Stimulated activated CD4-positive, alpha-beta T cell treated with anti-CD3 and anti-CD28 coated beads, TNF-alpha, amount 100 ng/mL, for 24 hours (primary cell): ENCODE results near the gene PIH1D1.

ENCODE experiments used
- DNase-seq, 3 experiments: peaks; one replicate each; pipeline ENCODE4 v3.0.0-alpha.2; 2020; ENCODE audit warnings: low read depth in 3 of 3

The PIH1D1 gene

DNA sequence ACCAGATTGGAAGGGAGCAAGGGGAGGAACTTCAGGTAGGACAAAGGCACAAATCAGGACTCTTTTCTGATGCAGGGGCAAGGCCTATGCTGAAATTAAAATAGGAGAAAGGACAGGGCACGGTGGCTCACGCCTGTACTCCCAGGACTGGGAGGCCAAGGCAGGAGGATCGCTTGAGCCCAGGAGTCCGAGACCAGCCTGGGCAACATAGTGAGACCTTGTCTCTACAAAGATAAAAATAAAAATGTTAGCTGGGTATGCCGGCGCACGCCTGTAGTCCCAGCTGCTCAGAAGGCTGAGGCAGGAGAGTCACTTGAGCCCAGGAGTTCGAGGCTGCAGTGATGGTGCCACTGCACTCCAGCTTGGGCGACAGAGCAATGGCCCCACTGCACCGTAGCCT is 15.9 kb downstream of the PIH1D1 start:
- no peak for DNase-seq

- DNase-seq = no peak
Measured at GRCh38 chr19:49434907-49435583, 16.6 kb downstream of the PIH1D1 start.

DNA sequence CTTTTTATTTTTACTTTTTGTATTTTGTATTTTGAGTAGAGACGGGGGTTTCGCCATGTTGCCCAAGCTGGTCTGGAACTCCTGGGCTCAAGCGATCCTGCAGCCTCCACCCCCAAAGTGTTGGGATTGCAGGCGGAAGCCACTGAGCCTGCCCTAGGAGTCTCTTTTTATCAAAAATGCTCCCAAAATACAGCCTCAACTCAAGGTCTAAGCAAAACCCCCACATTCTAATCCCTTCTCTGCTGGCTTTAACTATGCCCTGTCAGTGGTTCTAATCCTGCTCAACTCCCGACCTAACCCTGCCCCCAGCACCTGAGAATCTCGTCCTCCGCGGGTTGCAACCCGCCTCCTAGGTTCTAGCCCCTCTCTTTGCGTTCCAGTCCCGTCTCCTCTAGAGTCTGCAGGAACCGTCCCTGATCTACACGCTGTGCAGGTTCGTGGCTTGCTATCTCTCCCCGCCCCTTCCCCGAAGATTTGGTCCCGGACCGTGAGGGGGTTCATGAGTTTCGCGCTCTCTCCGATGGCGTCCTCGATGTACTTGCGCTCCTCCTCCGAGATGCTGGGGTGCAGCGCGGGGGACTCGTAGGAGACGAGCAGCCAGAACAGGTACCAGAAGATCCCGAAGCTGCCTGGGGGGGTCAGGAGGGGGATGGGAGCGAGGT is 18.2 kb downstream of the PIH1D1 start:
- DNase-seq = no peak

DNA sequence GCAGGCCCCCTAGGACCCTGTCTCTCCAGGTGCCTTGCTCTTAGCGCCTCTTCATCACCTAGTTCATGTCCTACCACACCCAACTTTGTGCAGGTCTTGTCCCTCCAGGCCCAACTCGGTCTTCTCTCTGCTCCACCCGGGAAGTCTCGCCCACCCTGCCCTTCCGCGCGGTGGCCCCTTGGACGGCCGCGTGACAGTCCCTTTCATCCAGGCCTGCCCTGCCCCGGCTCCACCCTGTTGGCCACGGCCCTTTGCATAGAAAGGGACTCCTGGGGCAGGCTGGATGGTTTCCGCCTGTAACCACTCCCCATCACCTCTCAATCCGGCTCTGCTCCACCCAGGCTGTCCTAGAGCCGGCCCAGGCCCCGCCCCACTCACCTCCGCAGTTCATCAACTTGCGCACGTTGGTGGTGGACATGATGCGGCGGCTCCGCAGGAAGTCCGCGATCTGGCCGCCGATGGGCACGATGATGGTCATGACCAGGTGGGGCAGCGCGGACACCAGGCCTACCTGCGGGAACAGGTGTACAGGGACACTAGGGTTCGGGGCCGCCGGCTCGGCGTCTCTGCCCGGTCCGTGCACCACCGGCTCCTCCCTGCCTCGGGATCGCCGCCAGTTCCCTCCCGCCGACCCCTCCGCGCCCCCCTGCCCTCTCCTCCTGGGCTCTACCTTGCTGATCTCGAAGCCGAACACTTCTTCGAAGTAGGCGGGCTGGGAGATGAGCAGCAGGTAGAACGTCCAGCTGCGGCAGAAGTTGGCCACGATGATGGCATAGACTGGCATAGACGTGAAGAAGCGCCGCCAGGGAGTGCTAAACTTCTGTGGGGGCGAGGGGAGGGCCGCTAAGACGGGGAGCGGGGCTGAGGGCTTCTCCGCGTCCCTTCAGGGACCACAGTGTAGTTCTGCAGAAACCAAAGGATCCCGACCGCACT is 19.2 kb downstream of the PIH1D1 start:
- peak in 1 of 3 experiments; percentile 23 for DNase-seq

DNA sequence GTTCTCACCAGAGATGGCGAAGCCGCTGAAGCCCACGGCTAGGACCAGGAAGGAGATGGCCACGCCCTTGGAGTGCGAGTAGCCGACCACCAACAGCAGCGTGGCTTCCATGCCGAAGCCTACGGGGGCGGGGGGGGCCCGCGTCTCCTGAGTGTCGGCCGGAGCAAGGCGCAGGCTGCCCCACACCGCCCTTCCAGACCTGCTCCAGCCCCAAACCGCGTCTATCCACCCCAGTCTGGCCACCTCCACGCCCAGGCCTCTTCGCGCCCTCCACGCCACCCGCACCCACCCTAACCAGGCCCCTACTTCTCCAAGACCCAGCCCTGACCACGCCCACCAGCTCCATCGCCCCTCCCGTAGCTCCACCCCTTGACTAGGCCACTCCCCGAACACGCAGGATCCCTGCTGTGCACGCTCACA is 20.3 kb downstream of the PIH1D1 start:
- peak in 1 of 3 experiments; percentile 34 for DNase-seq

GRCh38 chr19:49430678-49431329 is 20.8 kb downstream of the PIH1D1 start:
- peak in 1 of 3 experiments; percentile 36 for DNase-seq

GRCh38 chr19:49430172-49430677 is 21.4 kb downstream of the PIH1D1 start:
- no peak for DNase-seq

DNA sequence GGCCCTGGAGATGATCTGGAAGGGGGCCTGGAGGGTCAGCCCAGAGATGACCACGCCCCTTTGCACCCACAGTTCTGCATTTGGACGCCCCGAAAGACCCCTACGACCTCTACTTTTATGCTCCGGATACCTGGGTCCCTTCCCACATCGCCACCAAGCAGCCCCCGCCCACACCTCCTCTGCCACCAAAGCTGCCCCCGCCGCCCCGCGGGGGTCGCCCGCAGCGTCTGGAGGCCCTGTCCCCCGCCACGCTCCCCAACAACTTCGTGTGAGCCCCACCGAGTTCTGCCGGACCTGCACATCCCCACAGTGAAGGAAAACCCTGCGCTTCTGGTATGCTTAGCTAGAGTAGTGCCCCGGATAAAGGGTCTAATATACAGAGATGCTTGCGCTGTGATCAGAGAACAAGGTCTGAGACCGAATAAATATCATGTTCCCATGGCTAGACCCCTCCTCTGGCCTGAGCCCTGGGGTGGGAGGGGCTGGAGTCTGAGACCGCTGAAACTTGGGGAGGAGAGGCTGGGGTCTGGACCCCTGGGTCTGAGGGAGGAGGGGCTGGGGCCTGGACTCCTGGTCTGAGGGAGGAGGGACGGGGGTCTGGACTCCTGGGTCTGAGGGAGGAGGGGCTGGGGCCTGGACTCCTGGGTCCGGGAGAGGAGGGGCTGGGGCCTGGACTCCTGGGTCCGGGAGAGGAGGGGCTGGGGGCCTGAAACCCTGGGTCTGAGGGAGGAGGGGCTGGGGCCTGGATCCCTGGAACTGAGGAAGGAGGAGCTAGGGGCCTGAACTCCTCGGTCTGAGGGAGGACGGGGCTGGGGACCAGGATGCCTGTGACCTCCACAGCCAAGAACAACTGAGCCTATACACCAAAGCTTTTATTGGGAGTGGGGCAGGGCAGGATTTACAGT is 22.8 kb downstream of the PIH1D1 start:
- no peak for DNase-seq

- no peak for DNase-seq
Measured at GRCh38 chr19:49427855-49428546, 23.6 kb downstream of the PIH1D1 start.

- DNase-seq = no peak
Measured at GRCh38 chr19:49427339-49427738, 24.3 kb downstream of the PIH1D1 start.

DNA sequence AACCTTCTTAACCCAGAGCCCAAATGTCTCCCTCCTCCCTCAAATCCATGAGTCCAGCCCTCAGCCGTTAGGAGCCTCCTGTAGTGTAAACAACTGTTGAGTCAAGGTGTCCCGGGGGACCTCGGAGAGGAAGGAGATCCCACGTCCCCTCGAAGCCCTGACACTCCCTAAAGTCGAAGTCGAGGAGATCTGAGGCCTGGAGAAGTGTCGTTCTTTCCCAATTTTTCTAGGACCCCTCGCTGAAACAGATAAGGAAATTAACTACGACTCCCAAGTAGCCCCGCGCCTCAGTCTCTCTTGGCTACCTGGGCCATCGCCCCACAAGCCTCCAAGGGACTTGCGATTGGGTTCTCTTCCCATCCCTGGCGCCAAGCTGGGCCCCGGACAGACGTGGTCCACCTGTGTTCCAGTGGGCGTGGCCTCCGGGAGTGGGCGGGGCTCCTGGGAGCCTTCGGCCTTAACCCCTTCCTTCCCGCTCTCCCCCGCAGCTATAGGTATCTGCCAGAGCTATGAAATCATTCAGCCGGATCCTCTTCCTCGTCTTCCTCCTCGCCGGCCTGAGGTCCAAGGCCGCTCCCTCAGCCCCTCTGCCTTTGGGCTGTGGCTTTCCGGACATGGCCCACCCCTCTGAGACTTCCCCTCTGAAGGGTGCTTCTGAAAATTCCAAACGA is 25.6 kb downstream of the PIH1D1 start:
- DNase-seq = peak in 1 of 3 experiments; percentile 46

DNA sequence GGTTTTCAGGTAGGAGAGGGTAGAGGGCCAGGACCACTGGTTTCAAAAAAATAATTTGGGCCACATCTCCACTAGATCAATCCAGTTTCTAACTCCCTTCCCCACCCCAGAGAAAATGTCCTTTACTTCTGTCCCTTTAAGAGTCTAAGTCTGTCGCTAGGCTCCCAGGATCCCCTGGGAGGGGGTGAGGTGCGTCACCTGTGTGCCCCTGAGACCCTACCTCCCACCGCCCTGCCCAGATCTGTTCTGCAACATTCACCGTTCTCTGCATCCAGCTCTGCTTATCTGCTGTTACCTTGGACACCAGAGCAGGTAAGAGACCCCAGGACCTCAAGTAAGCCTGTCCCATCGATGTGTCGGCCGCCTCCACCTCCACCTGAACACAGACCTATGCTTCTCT is 26.4 kb downstream of the PIH1D1 start, which contains the start of gene GFY:
TSS of gene GFY (plus strand) at position 211 of the 400 bp plus-strand sequence. CDS start 1,043 bp downstream, outside the sequence.
- DNase-seq = no peak

DNA sequence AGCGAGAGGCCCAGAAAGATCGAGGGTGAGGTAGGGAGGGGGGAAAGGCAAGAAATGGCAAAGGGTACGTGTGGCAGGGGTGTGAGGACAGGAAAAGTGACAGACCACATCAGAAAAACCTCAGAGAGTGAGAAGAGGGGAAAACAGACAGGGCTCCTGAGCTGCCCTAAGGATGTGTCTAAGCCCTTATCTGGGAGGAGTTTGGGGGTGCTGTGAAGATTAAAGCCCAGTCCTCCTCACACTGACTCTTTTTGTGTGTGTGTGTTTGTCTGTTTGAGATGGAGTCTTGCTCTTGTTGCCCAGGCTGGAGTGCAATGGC is 27.7 kb downstream of the PIH1D1 start:
- no peak for DNase-seq

GRCh38 chr19:49423071-49423984 is 28.3 kb downstream of the PIH1D1 start, which contains the start of gene PTH2:
Gene PTH2, minus strand, starts transcription at chr19:49423441. Its CDS starts 102 bp downstream, at chr19:49423339.
- no peak for DNase-seq

DNA sequence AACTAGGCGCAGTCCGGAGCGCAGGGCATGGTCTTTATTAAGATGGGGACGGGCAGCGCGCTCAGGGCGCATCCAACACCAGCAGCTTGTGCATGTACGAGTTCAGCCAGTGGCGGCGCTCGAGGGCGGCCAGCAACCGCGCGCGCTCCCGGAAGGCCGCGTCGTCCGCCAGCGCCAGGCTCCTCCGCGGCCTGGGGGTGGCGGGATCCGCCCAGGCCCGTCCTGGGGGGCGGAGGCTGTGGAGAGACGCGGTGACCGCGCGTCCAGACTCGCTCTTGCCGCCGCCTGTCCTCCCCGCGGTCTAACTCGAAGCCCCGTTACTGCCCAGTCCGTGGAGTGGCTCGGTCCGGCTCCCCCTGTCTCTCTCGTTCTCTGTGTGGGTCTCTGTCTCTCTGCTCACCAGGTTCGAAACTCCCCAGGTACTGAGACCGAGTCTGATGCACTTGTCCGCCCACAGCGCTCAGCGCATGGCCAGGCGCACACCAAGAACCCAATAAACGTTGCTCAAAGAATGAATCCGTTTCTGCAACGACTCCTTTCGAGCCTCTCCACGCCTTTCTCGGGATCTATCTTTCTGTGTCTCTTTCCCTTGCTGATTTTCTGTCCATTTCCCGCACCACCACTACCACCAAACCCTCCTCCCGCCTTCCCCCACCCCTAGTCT is 29.1 kb downstream of the PIH1D1 start:
- DNase-seq = peak in 1 of 3 experiments; percentile 49

GRCh38 chr19:49421878-49422202 is 29.8 kb downstream of the PIH1D1 start:
- no peak for DNase-seq

- peak in 2 of 3 experiments; percentile 13 to 55 for DNase-seq
Measured at GRCh38 chr19:49421039-49421877, 30.4 kb downstream of the PIH1D1 start.
